Duodenal mucosa (tissue), 2 donors: Measurements from ENCODE around the gene CHL1.

ENCODE experiments used
- H3K27ac ChIP-seq: one replicate; pipeline ENCODE4 v1.7.0; 2013; ENCODE audit warnings: low read depth, low read length
- H3K27me3 ChIP-seq, 2 donors: one replicate each; pipeline ENCODE4 v1.7.0; 2013; ENCODE audit warnings: low read length in 2 of 2, control low read depth in 1 of 2; ENCODE audit not compliant: insufficient read depth in 2 of 2, control insufficient read depth in 1 of 2
- H3K36me3 ChIP-seq, 2 donors: one replicate each; pipeline ENCODE4 v1.7.0; 2013; ENCODE audit warnings: low read length in 2 of 2, control low read depth in 1 of 2; ENCODE audit not compliant: insufficient read depth in 2 of 2, control insufficient read depth in 1 of 2
- H3K4me1 ChIP-seq, 2 donors: one replicate each; pipeline ENCODE4 v1.7.0; 2013; ENCODE audit warnings: low read length in 2 of 2, control low read depth in 1 of 2; ENCODE audit not compliant: insufficient read depth in 2 of 2, control insufficient read depth in 1 of 2
- H3K4me3 ChIP-seq, 2 donors: one replicate each; pipeline ENCODE4 v1.7.0; 2013; ENCODE audit warnings: low read length in 2 of 2, low read depth in 1 of 2
- H3K9ac ChIP-seq, 2 donors: one replicate each; pipeline ENCODE4 v1.7.0; 2013; ENCODE audit warnings: low read length in 2 of 2, low read depth in 1 of 2
- H3K9me3 ChIP-seq, 2 donors: one replicate each; pipeline ENCODE4 v1.7.0; 2013; ENCODE audit warnings: low read length in 2 of 2, control low read depth in 1 of 2; ENCODE audit not compliant: control insufficient read depth in 1 of 2

The CHL1 gene

DNA sequence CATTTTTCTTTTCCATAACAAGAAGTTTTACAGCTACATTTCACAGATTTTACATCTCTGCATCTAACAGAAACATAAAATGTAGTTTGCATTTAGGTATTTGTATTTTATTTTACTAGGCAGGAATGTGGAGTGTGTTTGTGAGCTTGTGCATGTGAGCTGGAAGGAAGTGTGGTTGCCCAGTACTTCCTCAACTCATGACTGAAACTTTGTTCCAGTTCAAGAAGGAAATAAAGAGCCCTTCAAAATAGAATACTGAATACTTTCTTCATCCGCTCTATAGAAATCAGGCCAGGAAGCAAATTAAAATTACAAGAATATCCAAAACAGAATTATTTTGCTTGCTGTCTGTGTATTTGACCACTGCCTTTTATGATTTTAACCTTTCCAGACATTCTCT, 81.3 kb downstream of the CHL1 start:
- Histone ChIP-seq H3K9me3 (no peaks in the 10 kb centered on the region), H3K27me3 (no peaks in the 10 kb centered on the region), H3K27ac (no peak overlapping the region), H3K36me3 (no peaks in the 10 kb centered on the region), H3K4me1 (no peaks in the 10 kb centered on the region), H3K9ac (no peak overlapping the region), H3K4me3 (no peak overlapping the region)

DNA sequence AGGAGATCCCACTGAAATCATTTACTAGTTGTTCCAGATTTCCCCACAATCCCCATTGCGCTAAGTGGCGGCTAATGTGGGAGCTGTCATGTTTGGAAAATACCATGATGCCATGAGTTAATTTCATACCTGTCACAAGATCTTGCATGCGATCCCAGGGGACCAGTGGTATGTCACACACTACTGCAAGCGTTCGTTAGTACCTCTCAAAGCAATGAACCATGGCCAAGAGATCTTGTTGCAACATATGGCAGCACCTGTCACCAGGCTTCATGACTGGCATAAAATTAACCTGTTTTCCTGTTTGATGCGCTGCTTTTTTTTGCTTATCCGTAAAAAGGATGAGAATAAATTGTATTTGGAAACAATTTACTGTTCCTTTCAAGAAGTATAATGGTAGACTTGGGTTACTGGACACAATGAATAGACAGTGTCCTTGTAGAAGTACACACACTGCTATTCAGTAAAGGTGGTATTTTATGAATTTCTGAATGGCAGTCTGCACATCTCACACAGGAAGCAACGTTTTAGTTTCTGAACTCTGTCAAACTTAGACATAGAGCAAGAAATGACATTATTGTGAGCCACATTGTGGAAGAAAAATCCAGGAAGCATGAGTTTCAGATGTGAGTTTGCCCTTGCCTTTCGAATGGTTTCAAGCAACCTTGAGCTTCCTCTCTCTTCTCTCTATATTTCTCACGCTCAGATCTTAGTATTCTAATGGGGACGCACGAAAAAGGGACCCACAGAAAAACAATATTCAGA, 81.9 kb downstream of the CHL1 start:
- Histone ChIP-seq H3K27ac (no peak overlapping the region), H3K4me3 (no peak overlapping the region), H3K9ac (no peak overlapping the region)

DNA sequence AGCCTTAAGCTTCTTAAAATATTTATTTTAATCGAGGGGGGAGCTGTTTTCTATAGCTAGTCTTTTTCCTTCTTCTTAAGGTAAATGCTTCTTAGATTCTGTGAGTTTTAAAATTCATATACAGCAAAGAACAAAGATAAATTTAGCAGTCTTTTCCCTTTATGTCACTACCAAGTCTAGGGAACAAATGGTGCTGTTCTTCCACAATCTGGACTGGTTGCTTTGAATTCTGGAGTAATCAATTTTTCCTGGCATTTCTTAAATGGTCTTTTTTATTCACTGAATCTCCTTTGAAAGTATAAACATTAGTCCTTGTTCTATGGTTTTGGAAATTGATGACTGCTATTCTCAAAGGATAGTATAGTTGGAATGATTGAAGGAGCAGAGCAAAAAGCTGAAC, 82.8 kb downstream of the CHL1 start:
- Histone ChIP-seq H3K9me3 (no peaks in the 10 kb centered on the region), H3K9ac (no peak overlapping the region), H3K27ac (no peak overlapping the region), H3K4me3 (no peak overlapping the region), H3K27me3 (no peaks in the 10 kb centered on the region), H3K4me1 (no peaks in the 10 kb centered on the region), H3K36me3 (no peaks in the 10 kb centered on the region)

More for the DNA sequence above, 81.9 kb downstream of the CHL1 start:
- H3K4me1 ChIP-seq: no peaks in the 10 kb centered on the region
- no peaks in the 10 kb centered on the region for H3K36me3 ChIP-seq
- no peaks in the 10 kb centered on the region for H3K27me3 ChIP-seq
- H3K9me3 ChIP-seq: no peaks in the 10 kb centered on the region

DNA sequence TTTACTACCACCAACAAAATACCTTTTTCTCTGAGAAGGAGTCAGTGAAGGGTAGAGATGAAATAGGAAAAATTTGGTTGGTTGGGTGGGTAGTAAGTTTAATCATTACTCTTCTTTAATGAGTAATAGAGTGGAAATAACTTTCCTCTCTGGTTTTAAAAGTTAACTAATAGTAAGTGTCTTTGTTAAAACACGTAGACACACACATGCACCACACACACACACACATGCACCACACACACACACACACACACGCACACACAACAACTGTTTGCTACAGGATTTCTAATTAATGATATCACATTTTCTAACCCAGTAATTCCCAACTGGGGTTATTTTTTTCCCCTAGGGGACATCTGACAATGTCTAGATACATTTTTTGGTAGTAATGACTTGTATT, 84.1 kb downstream of the CHL1 start:
- Histone ChIP-seq H3K9me3 (no peaks in the 10 kb centered on the region), H3K4me1 (no peaks in the 10 kb centered on the region), H3K36me3 (no peaks in the 10 kb centered on the region), H3K27me3 (no peaks in the 10 kb centered on the region), H3K9ac (no peak overlapping the region), H3K4me3 (no peak overlapping the region), H3K27ac (no peak overlapping the region)

DNA sequence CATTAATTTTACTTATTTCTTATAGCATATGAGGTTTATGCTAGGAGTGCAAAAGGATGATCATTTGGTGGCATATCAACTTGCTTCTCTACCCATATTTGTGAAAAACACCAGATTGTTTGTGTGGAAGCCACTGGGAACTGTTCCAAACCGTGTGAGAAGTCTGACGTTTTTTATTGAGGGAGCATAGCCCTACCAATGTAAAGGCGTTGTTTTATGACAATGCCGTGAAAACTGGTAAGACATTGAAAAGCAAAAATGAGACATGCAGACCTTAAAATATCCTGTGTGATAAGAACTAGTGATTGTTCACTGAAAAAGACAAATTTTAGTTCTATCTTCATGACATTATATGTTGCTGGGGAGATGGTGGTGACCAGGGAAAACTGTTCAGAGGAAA, 87.8 kb downstream of the CHL1 start:
- H3K36me3 ChIP-seq: no peaks in the 10 kb centered on the region
- H3K27ac ChIP-seq: no peak overlapping the region
- no peaks in the 10 kb centered on the region for H3K27me3 ChIP-seq
- H3K4me3 ChIP-seq: no peak overlapping the region
- H3K9ac ChIP-seq: no peak overlapping the region
- no peaks in the 10 kb centered on the region for H3K9me3 ChIP-seq
- no peaks in the 10 kb centered on the region for H3K4me1 ChIP-seq

- H3K9me3 ChIP-seq: no peaks in the 10 kb centered on the region
- H3K36me3 ChIP-seq: no peaks in the 10 kb centered on the region
- H3K27me3 ChIP-seq: no peaks in the 10 kb centered on the region
- H3K4me1 ChIP-seq: no peaks in the 10 kb centered on the region
- H3K9ac ChIP-seq: no peak overlapping the region
- no peak overlapping the region for H3K4me3 ChIP-seq
- H3K27ac ChIP-seq: no peak overlapping the region
Measured at GRCh38 chr3:288417-288816, 91.9 kb downstream of the CHL1 start.

- H3K4me1 ChIP-seq: no peaks in the 10 kb centered on the region
- no peak overlapping the region for H3K27ac ChIP-seq
- no peaks in the 10 kb centered on the region for H3K9me3 ChIP-seq
- no peaks in the 10 kb centered on the region for H3K36me3 ChIP-seq
- H3K9ac ChIP-seq: no peak overlapping the region
- H3K27me3 ChIP-seq: no peaks in the 10 kb centered on the region
- H3K4me3 ChIP-seq: no peak overlapping the region
Measured at GRCh38 chr3:291028-291427, 94.5 kb downstream of the CHL1 start.

- H3K4me1 ChIP-seq: no peaks in the 10 kb centered on the region
- H3K9ac ChIP-seq: no peak overlapping the region
- no peak overlapping the region for H3K27ac ChIP-seq
Measured at GRCh38 chr3:291646-292436, 95.3 kb downstream of the CHL1 start.

GRCh38 chr3:294096-294495, 97.5 kb downstream of the CHL1 start:
- no peaks in the 10 kb centered on the region for H3K9me3 ChIP-seq

More at GRCh38 chr3:291646-292436, 95.3 kb downstream of the CHL1 start:
- Histone ChIP-seq H3K4me3 (no peak overlapping the region), H3K9me3 (no peaks in the 10 kb centered on the region), H3K27me3 (no peaks in the 10 kb centered on the region), H3K36me3 (no peaks in the 10 kb centered on the region)

DNA sequence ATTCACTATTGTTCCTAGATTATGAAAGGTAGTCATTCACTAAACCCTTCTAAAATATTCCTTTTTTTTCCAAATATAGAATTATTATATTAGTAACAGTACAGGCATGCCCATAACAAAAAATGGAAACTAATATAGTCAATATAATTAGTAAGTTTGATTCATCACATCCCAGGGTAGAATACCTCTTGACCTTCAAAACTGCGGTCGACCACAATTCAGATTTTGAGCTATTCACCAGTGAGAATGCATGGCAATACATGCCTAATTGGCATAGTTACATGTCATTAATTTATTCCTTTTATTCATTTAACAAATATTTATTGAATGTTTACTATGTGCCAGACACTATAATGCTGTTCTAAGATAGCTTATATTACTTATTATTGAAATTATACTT, 98.0 kb downstream of the CHL1 start:
- H3K27me3 ChIP-seq: no peaks in the 10 kb centered on the region
- H3K4me1 ChIP-seq: no peaks in the 10 kb centered on the region
- H3K9ac ChIP-seq: no peak overlapping the region
- no peaks in the 10 kb centered on the region for H3K9me3 ChIP-seq
- H3K36me3 ChIP-seq: no peaks in the 10 kb centered on the region
- H3K27ac ChIP-seq: no peak overlapping the region
- H3K4me3 ChIP-seq: no peak overlapping the region

More at GRCh38 chr3:294096-294495, 97.5 kb downstream of the CHL1 start:
- Histone ChIP-seq H3K36me3 (no peaks in the 10 kb centered on the region), H3K9ac (no peak overlapping the region), H3K4me1 (no peaks in the 10 kb centered on the region), H3K27me3 (no peaks in the 10 kb centered on the region), H3K27ac (no peak overlapping the region), H3K4me3 (no peak overlapping the region)
